ENCODE results near the gene CLEC17A.
"Not testable (repeated sequence)": the region's sequence is repeated elsewhere in the genome, so short reads cannot be mapped to it uniquely, and the experiment has no call there.

The CLEC17A gene

GRCh38 chr19:14576363-14576762 is 6.5 kb upstream of the CLEC17A start:
- TF ChIP-seq CTCF (IDR thresholded peaks at IDR 0.05; ENCODE audit: insufficient read depth, low read length, missing control alignments), result no peak
- no peak for DNase-seq (ENCODE audit: low read depth, low spot score)
- no peak overlapping the region for H3K4me3 ChIP-seq (ENCODE audit: low read depth, low read length)
- ChIA-PET POLR2A (no interaction called here), CTCF (interaction anchor here (10.6 kb wide), 1 partner anchor 112 kb away, joined by 247 read pairs; the partner anchor contains the start of gene ZNF333)

- CTCF ChIA-PET, result interaction anchor here (10.6 kb wide), 1 partner anchor 111 kb away, joined by 247 read pairs; the partner anchor contains the start of gene ZNF333
- POLR2A ChIA-PET, result no interaction called here
- H3K4me3 ChIP-seq (ENCODE audit: low read depth, low read length), result no peak overlapping the region
- no peak for DNase-seq (ENCODE audit: low read depth, low spot score)
- no peak for TF ChIP-seq CTCF (IDR thresholded peaks at IDR 0.05; ENCODE audit: insufficient read depth, low read length, missing control alignments)
Measured at GRCh38 chr19:14577264-14577663, 5.6 kb upstream of the CLEC17A start.

- H3K4me3 ChIP-seq (ENCODE audit: low read depth, low read length), result no peak overlapping the region
- POLR2A ChIA-PET, result no interaction called here
- no peak for DNase-seq (ENCODE audit: low read depth, low spot score)
- no peak for TF ChIP-seq CTCF (IDR thresholded peaks at IDR 0.05; ENCODE audit: insufficient read depth, low read length, missing control alignments)
- CTCF ChIA-PET, result interaction anchor here (10.6 kb wide), 1 partner anchor 110 kb away, joined by 247 read pairs; the partner anchor contains the start of gene ZNF333
Measured at GRCh38 chr19:14577885-14578427, 4.9 kb upstream of the CLEC17A start.

- no peak for DNase-seq (ENCODE audit: low read depth, low spot score)
- POLR2A ChIA-PET, result no interaction called here
- H3K4me3 ChIP-seq (ENCODE audit: low read depth, low read length), result no peak overlapping the region
- CTCF ChIA-PET, result interaction anchor here (1.7 to 2.7 kb wide), 2 partner anchors 8 to 105 kb away, joined by 4 to 15 read pairs; partner anchors contain the start of gene NDUFB7
- no peak for TF ChIP-seq CTCF (IDR thresholded peaks at IDR 0.05; ENCODE audit: insufficient read depth, low read length, missing control alignments)
Measured at GRCh38 chr19:14580623-14581237, 2.2 kb upstream of the CLEC17A start.

- CTCF ChIA-PET; H3K4me3 ChIP-seq (ENCODE audit: low read depth, low read length); DNase-seq (ENCODE audit: low read depth, low spot score); POLR2A ChIA-PET: not testable (repeated sequence)
Measured at GRCh38 chr19:14584372-14584771, 1.5 kb downstream of the CLEC17A start.

GRCh38 chr19:14585187-14585586 is 2.3 kb downstream of the CLEC17A start:
- H3K4me3 ChIP-seq (ENCODE audit: low read depth, low read length); DNase-seq (ENCODE audit: low read depth, low spot score); POLR2A ChIA-PET: not testable (repeated sequence)
- CTCF ChIA-PET, result interaction anchor here (1.8 kb wide), 1 partner anchor 11 kb away, joined by 5 read pairs; no protein-coding TSS in a partner anchor

- POLR2A ChIA-PET; CTCF ChIA-PET; DNase-seq (ENCODE audit: low read depth, low spot score); H3K4me3 ChIP-seq (ENCODE audit: low read depth, low read length): not testable (repeated sequence)
Measured at GRCh38 chr19:14589433-14589832, 6.5 kb downstream of the CLEC17A start.

GRCh38 chr19:14595558-14595957 is 12.7 kb downstream of the CLEC17A start:
- DNase-seq (ENCODE audit: low read depth, low spot score), result no peak
- POLR2A ChIA-PET, result no interaction called here
- no peak overlapping the region for H3K4me3 ChIP-seq (ENCODE audit: low read depth, low read length)
- no peak for TF ChIP-seq CTCF (IDR thresholded peaks at IDR 0.05; ENCODE audit: insufficient read depth, low read length, missing control alignments)
- CTCF ChIA-PET, result no interaction called here
